NCI-H2029 (cell line): ENCODE results near the gene UBASH3A.

Experiments
- DNase-seq: peaks from one replicate; lab custom pipeline; 2025; lab: John Stamatoyannopoulos, UW

Gene UBASH3A

GRCh38 chr21:42431196-42431595, 27.5 kb downstream of the UBASH3A start:
- DNase-seq = no peak

GRCh38 chr21:42432695-42433094, 29.0 kb downstream of the UBASH3A start:
- no peak for DNase-seq

- no peak for DNase-seq
Observed at GRCh38 chr21:42433946-42434551, 30.3 kb downstream of the UBASH3A start.

GRCh38 chr21:42434884-42435283, 31.2 kb downstream of the UBASH3A start:
- DNase-seq = no peak

GRCh38 chr21:42435401-42435800, 31.7 kb downstream of the UBASH3A start:
- no peak for DNase-seq

- no peak for DNase-seq
Observed at GRCh38 chr21:42435833-42436232, 32.1 kb downstream of the UBASH3A start.

- no peak for DNase-seq
Observed at GRCh38 chr21:42436914-42437313, 33.2 kb downstream of the UBASH3A start.

GRCh38 chr21:42437786-42438185, 34.1 kb downstream of the UBASH3A start:
- no peak for DNase-seq

GRCh38 chr21:42438316-42439205, 34.9 kb downstream of the UBASH3A start:
- no peak for DNase-seq

- DNase-seq = no peak
Observed at GRCh38 chr21:42439284-42440186, 35.8 kb downstream of the UBASH3A start.

- no peak for DNase-seq
Observed at GRCh38 chr21:42440187-42440792, 36.6 kb downstream of the UBASH3A start.

- DNase-seq = no peak
Observed at GRCh38 chr21:42441963-42442362, 38.3 kb downstream of the UBASH3A start.

- no peak for DNase-seq
Observed at GRCh38 chr21:42443181-42443785, 39.6 kb downstream of the UBASH3A start.

- DNase-seq = no peak
Observed at GRCh38 chr21:42443876-42444744, 40.4 kb downstream of the UBASH3A start.

GRCh38 chr21:42444745-42445059, 41.0 kb downstream of the UBASH3A start:
- DNase-seq = no peak

GRCh38 chr21:42445311-42445710, 41.6 kb downstream of the UBASH3A start:
- DNase-seq = no peak

GRCh38 chr21:42446531-42446930, 42.8 kb downstream of the UBASH3A start:
- DNase-seq = no peak

GRCh38 chr21:42447182-42447581, 43.5 kb downstream of the UBASH3A start:
- no peak for DNase-seq

- DNase-seq = no peak
Observed at GRCh38 chr21:42447732-42448131, 44.0 kb downstream of the UBASH3A start.

GRCh38 chr21:42448686-42449085, 45.0 kb downstream of the UBASH3A start:
- DNase-seq = no peak

- DNase-seq = no peak
Observed at GRCh38 chr21:42451941-42452340, 48.2 kb downstream of the UBASH3A start.
